ENCODE results near the gene G3BP2.
A peak's percentile ranks its signal among the peaks of the same experiment; 100 is the strongest.

The G3BP2 gene

GRCh38 chr4:75653845-75654503 lies 19.2 kb downstream of the G3BP2 start:
- Histone ChIP-seq H3K27me3 (ENCODE audit: insufficient read depth, low read length) (no peaks in the 10 kb centered on the region), H3K9me3 (ENCODE audit: low read length) (no peaks in the 10 kb centered on the region), H3K4me3 (ENCODE audit: low read length) (no peak overlapping the region), H2AFZ (ENCODE audit: low read depth, low read length) (no peak overlapping the region), H3K36me3 (ENCODE audit: insufficient read depth, low read length) (peaks cover 88% of the 10 kb centered on the region), H3K4me1 (ENCODE audit: insufficient read depth, low read length) (peaks cover 3% of the 10 kb centered on the region)

GRCh38 chr4:75644095-75644494 lies 29.1 kb downstream of the G3BP2 start:
- Histone ChIP-seq H3K36me3 (ENCODE audit: insufficient read depth, low read length) (peaks cover 67% of the 10 kb centered on the region), H2AFZ (ENCODE audit: low read depth, low read length) (no peak overlapping the region), H3K4me3 (ENCODE audit: low read length) (no peak overlapping the region), H3K27me3 (ENCODE audit: insufficient read depth, low read length) (no peaks in the 10 kb centered on the region), H3K4me1 (ENCODE audit: insufficient read depth, low read length) (no peaks in the 10 kb centered on the region), H3K9me3 (ENCODE audit: low read length) (no peaks in the 10 kb centered on the region)

- Histone ChIP-seq H3K9me3 (ENCODE audit: low read length) (no peaks in the 10 kb centered on the region), H3K4me3 (ENCODE audit: low read length) (no peak overlapping the region), H2AFZ (ENCODE audit: low read depth, low read length) (no peak overlapping the region), H3K4me1 (ENCODE audit: insufficient read depth, low read length) (no peaks in the 10 kb centered on the region), H3K27me3 (ENCODE audit: insufficient read depth, low read length) (no peaks in the 10 kb centered on the region), H3K36me3 (ENCODE audit: insufficient read depth, low read length) (peaks cover 62% of the 10 kb centered on the region)
Measured at GRCh38 chr4:75643651-75644050, 29.6 kb downstream of the G3BP2 start.

DNA sequence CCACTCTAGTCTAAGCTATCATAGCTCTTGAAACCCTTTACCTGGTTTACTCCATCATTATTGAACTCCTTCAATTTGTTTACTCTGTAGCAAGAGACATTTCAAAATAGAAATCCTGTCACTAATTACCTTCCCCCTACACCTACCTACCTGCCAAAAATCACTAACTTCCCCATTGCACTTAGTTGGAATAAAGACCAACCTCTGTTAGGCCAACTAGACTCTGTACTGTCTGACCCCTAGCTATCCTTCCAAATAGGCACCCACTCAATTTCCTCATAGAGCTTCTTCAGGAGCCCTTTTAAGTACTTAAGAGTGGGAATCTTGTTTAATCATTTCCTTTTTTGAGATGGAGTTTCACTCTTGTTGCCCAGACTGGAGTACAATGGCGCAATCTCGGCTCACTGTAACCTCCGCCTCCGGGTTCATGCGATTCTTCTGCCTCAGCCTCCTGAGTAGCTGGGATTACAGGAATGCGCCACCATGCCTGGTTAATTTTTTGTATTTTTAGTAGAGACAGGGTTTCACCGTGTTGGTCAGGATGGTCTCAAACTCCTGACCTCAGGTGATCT lies 34.0 kb downstream of the G3BP2 start:
- no peaks in the 10 kb centered on the region for H3K4me1 ChIP-seq (ENCODE audit: insufficient read depth, low read length)
- H2AFZ ChIP-seq (ENCODE audit: low read depth, low read length) = no peak overlapping the region
- H3K27me3 ChIP-seq (ENCODE audit: insufficient read depth, low read length) = no peaks in the 10 kb centered on the region
- H3K9me3 ChIP-seq (ENCODE audit: low read length) = no peaks in the 10 kb centered on the region
- H3K4me3 ChIP-seq (ENCODE audit: low read length) = no peak overlapping the region
- peaks cover 19% of the 10 kb centered on the region for H3K36me3 ChIP-seq (ENCODE audit: insufficient read depth, low read length)

GRCh38 chr4:75637827-75638226 lies 35.4 kb downstream of the G3BP2 start:
- H3K9me3 ChIP-seq (ENCODE audit: low read length) = no peaks in the 10 kb centered on the region
- H3K4me1 ChIP-seq (ENCODE audit: insufficient read depth, low read length) = no peaks in the 10 kb centered on the region
- peaks cover 8% of the 10 kb centered on the region for H3K36me3 ChIP-seq (ENCODE audit: insufficient read depth, low read length)
- H3K27me3 ChIP-seq (ENCODE audit: insufficient read depth, low read length) = no peaks in the 10 kb centered on the region
- H3K4me3 ChIP-seq (ENCODE audit: low read length) = no peak overlapping the region
- no peak overlapping the region for H2AFZ ChIP-seq (ENCODE audit: low read depth, low read length)

GRCh38 chr4:75637176-75637575 lies 36.0 kb downstream of the G3BP2 start:
- Histone ChIP-seq H3K4me1 (ENCODE audit: insufficient read depth, low read length) (no peaks in the 10 kb centered on the region), H3K4me3 (ENCODE audit: low read length) (no peak overlapping the region), H3K9me3 (ENCODE audit: low read length) (no peaks in the 10 kb centered on the region), H3K27me3 (ENCODE audit: insufficient read depth, low read length) (no peaks in the 10 kb centered on the region), H3K36me3 (ENCODE audit: insufficient read depth, low read length) (peaks cover 2% of the 10 kb centered on the region), H2AFZ (ENCODE audit: low read depth, low read length) (no peak overlapping the region)

GRCh38 chr4:75634951-75635350 lies 38.3 kb downstream of the G3BP2 start:
- peaks cover 7% of the 10 kb centered on the region for H3K4me1 ChIP-seq (ENCODE audit: insufficient read depth, low read length)
- no peaks in the 10 kb centered on the region for H3K36me3 ChIP-seq (ENCODE audit: insufficient read depth, low read length)
- H2AFZ ChIP-seq (ENCODE audit: low read depth, low read length) = no peak overlapping the region
- no peaks in the 10 kb centered on the region for H3K27me3 ChIP-seq (ENCODE audit: insufficient read depth, low read length)
- H3K9me3 ChIP-seq (ENCODE audit: low read length) = no peaks in the 10 kb centered on the region
- no peak overlapping the region for H3K4me3 ChIP-seq (ENCODE audit: low read length)

DNA sequence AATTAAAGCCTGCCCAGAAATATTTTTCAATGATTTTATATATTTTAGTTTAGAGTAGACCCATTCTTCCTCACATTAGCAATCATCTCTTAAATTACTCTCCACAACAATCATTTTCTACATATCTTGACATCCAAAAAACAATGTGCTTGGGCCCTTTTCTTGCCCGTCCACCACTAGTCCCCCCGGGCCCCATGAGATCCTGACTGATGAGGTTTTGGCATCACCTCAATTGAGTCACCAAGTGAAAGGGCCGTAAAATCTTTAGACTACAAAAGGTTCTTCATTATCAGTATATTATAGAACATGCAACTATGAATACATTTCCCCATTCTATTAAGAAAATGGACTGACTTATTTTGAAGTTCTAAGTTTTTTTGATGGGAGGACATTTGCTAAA lies 38.9 kb downstream of the G3BP2 start:
- H3K4me3 ChIP-seq (ENCODE audit: low read length) = no peak overlapping the region
- H3K27me3 ChIP-seq (ENCODE audit: insufficient read depth, low read length) = no peaks in the 10 kb centered on the region
- H3K9me3 ChIP-seq (ENCODE audit: low read length) = no peaks in the 10 kb centered on the region
- H2AFZ ChIP-seq (ENCODE audit: low read depth, low read length) = no peak overlapping the region
- H3K36me3 ChIP-seq (ENCODE audit: insufficient read depth, low read length) = no peaks in the 10 kb centered on the region
- peaks cover 8% of the 10 kb centered on the region for H3K4me1 ChIP-seq (ENCODE audit: insufficient read depth, low read length)

DNA sequence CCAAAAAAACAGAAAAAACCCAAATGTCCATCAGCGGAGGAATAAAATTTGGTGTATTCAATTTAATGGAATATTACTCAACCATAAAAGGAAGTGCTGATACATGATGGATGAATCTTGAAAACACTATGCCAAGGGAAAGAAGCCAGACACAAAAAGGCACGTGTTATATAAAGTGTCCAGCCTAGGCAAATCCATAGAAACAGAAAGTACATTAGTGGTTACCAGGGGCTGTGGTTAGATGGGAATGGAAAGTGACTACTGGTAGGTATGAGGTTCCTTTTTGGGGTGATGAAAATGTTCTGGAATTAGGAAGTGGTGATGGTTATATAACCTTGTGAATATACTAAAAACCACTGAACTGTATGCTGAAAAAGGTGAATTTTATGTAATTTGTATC lies 39.4 kb downstream of the G3BP2 start:
- no peak overlapping the region for H3K4me3 ChIP-seq (ENCODE audit: low read length)
- no peaks in the 10 kb centered on the region for H3K27me3 ChIP-seq (ENCODE audit: insufficient read depth, low read length)
- H3K4me1 ChIP-seq (ENCODE audit: insufficient read depth, low read length) = peaks cover 8% of the 10 kb centered on the region
- H3K36me3 ChIP-seq (ENCODE audit: insufficient read depth, low read length) = no peaks in the 10 kb centered on the region
- H2AFZ ChIP-seq (ENCODE audit: low read depth, low read length) = no peak overlapping the region
- H3K9me3 ChIP-seq (ENCODE audit: low read length) = no peaks in the 10 kb centered on the region

- Histone ChIP-seq H3K4me1 (ENCODE audit: insufficient read depth, low read length) (peaks cover 8% of the 10 kb centered on the region), H3K27me3 (ENCODE audit: insufficient read depth, low read length) (no peaks in the 10 kb centered on the region), H3K9me3 (ENCODE audit: low read length) (no peaks in the 10 kb centered on the region), H3K36me3 (ENCODE audit: insufficient read depth, low read length) (no peaks in the 10 kb centered on the region), H2AFZ (ENCODE audit: low read depth, low read length) (peak overlapping the region; percentile 95), H3K4me3 (ENCODE audit: low read length) (peak overlapping the region; percentile 55)
Measured at GRCh38 chr4:75630937-75631329, 42.3 kb downstream of the G3BP2 start.

GRCh38 chr4:75630174-75630936 lies 42.9 kb downstream of the G3BP2 start, which contains the start of gene CDKL2:
CDKL2 (minus strand) TSS chr4:75630528; CDS start chr4:75625988, 4,540 bp downstream.
- no peaks in the 10 kb centered on the region for H3K27me3 ChIP-seq (ENCODE audit: insufficient read depth, low read length)
- H3K36me3 ChIP-seq (ENCODE audit: insufficient read depth, low read length) = no peaks in the 10 kb centered on the region
- H2AFZ ChIP-seq (ENCODE audit: low read depth, low read length) = peak within 1 kb of the TSS; percentile 95
- H3K4me3 ChIP-seq (ENCODE audit: low read length) = peak within 1 kb of the TSS; percentile 55
- H3K4me1 ChIP-seq (ENCODE audit: insufficient read depth, low read length) = peaks cover 8% of the 10 kb centered on the region
- no peaks in the 10 kb centered on the region for H3K9me3 ChIP-seq (ENCODE audit: low read length)

DNA sequence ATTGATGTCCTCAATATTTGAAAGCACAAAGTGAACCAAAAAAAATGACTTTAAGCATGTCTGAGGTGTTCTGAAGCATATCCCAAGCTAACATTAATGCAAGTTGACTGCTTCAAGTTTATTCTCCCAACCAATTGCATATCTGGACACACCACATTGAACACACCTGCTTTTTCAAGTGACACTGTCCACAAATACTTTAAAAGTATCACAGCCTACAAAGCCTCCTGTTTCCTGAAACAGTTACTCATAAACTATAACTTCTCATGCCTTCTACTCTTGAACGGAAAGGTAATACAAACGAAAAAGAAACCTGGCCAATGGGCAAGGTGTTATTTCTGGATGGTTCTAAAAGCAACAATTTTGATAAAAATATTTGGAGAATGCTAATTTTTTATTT lies 44.0 kb downstream of the G3BP2 start:
- Histone ChIP-seq H2AFZ (ENCODE audit: low read depth, low read length) (no peak overlapping the region), H3K36me3 (ENCODE audit: insufficient read depth, low read length) (no peaks in the 10 kb centered on the region), H3K27me3 (ENCODE audit: insufficient read depth, low read length) (no peaks in the 10 kb centered on the region), H3K9me3 (ENCODE audit: low read length) (no peaks in the 10 kb centered on the region), H3K4me1 (ENCODE audit: insufficient read depth, low read length) (peaks cover 8% of the 10 kb centered on the region), H3K4me3 (ENCODE audit: low read length) (no peak overlapping the region)

DNA sequence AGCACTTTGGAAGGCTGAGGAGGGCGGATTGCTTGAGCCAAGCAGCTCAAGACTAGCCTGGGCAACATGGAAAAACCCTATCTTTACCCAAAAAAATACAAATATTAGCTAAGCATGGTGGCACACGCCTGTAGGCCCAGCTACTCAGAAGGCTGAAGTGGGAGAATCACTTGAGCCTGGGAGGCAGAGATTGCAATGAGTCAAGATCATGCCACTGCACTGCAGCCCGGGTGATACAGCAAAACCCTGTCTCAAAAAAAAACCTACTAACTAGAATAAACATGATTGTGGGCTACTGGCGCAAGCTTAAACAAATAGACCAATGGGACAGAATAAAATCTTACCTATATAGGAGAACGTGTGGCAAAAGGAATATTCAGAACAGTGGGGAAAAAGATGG lies 50.2 kb downstream of the G3BP2 start:
- Histone ChIP-seq H3K9me3 (ENCODE audit: low read length) (no peaks in the 10 kb centered on the region), H3K27me3 (ENCODE audit: insufficient read depth, low read length) (no peaks in the 10 kb centered on the region), H2AFZ (ENCODE audit: low read depth, low read length) (no peak overlapping the region), H3K4me1 (ENCODE audit: insufficient read depth, low read length) (no peaks in the 10 kb centered on the region), H3K36me3 (ENCODE audit: insufficient read depth, low read length) (no peaks in the 10 kb centered on the region), H3K4me3 (ENCODE audit: low read length) (no peak overlapping the region)
